Measurements from ENCODE around the gene PHLDB1. TPM values are rescaled to one million over a fixed set of nuclear protein-coding genes. Genes with fewer than 3 reads are reported as not detected.

The PHLDB1 gene
- total RNA-seq, 1 experiment from 2014 or later = 48.7 TPM

GRCh38 chr11:118621784-118622375, 14.5 kb downstream of the PHLDB1 start:
- Histone ChIP-seq H3K9me3 (ENCODE audit: low read depth, low read length, poor library complexity, severe bottlenecking) (no peaks in the 10 kb centered on the region), H3K36me3 (ENCODE audit: insufficient read depth, low read length, poor library complexity, severe bottlenecking) (no peaks in the 10 kb centered on the region), H3K27ac (ENCODE audit: low read depth, low read length, poor library complexity, severe bottlenecking) (peak overlapping the region; percentile 77), H3K4me1 (ENCODE audit: insufficient read depth, low read length, poor library complexity, severe bottlenecking) (peaks cover 54% of the 10 kb centered on the region), H3K4me3 (ENCODE audit: low read depth, low read length, poor library complexity, severe bottlenecking) (peak overlapping the region; percentile 66), H3K27me3 (replicated peaks; ENCODE audit: insufficient read depth, low read depth, low read length, poor library complexity) (no peaks in the 10 kb centered on the region)
- no peak for DNase-seq (ENCODE audit: low spot score)
- BruUV-seq (replicated peaks) = TSS peak; percentile 36
- TF ChIP-seq EZH2 (IDR thresholded peaks at IDR 0.05; ENCODE audit: borderline replicate concordance, low read depth, low read length, poor library complexity, severe bottlenecking) (no peak), CTCF (conservative IDR thresholded peaks at IDR 0.05; ENCODE audit: low read depth, low read length) (no peak)
- intact Hi-C loops (cut with micrococcal nuclease; ENCODE audit: unreplicated experiment) = no loop called here
- CTCF ChIA-PET = interaction anchor here (3.0 kb wide), 1 partner anchor 11 kb away, joined by 10 read pairs; no protein-coding TSS in a partner anchor
- POLR2A ChIA-PET (ENCODE audit: low non-redundant PET) = interaction anchor here (0.6 kb wide), 1 partner anchor 17 kb away, joined by 3 read pairs; no protein-coding TSS in a partner anchor

GRCh38 chr11:118622376-118623268, 15.2 kb downstream of the PHLDB1 start:
- intact Hi-C loops (cut with micrococcal nuclease; ENCODE audit: unreplicated experiment) = no loop called here
- POLR2A ChIA-PET (ENCODE audit: low non-redundant PET) = interaction anchor here (0.6 kb wide), 1 partner anchor 17 kb away, joined by 3 read pairs; no protein-coding TSS in a partner anchor

GRCh38 chr11:118623269-118623655, 15.8 kb downstream of the PHLDB1 start:
- H3K4me1 ChIP-seq (ENCODE audit: insufficient read depth, low read length, poor library complexity, severe bottlenecking) = peaks cover 49% of the 10 kb centered on the region
- intact Hi-C loops (cut with micrococcal nuclease; ENCODE audit: unreplicated experiment) = no loop called here
- peaks cover 10% of the 10 kb centered on the region for H3K36me3 ChIP-seq (ENCODE audit: insufficient read depth, low read length, poor library complexity, severe bottlenecking)
- no TSS peak for BruUV-seq (replicated peaks)
- TF ChIP-seq EZH2 (IDR thresholded peaks at IDR 0.05; ENCODE audit: borderline replicate concordance, low read depth, low read length, poor library complexity, severe bottlenecking) (no peak), CTCF (conservative IDR thresholded peaks at IDR 0.05; ENCODE audit: low read depth, low read length) (no peak)
- no peaks in the 10 kb centered on the region for H3K9me3 ChIP-seq (ENCODE audit: low read depth, low read length, poor library complexity, severe bottlenecking)
- DNase-seq (ENCODE audit: low spot score) = no peak
- ChIA-PET POLR2A (ENCODE audit: low non-redundant PET) (no interaction called here), CTCF (no interaction called here)
- no peak overlapping the region for H3K4me3 ChIP-seq (ENCODE audit: low read depth, low read length, poor library complexity, severe bottlenecking)
- H3K27me3 ChIP-seq (replicated peaks; ENCODE audit: insufficient read depth, low read depth, low read length, poor library complexity) = no peaks in the 10 kb centered on the region
- peak overlapping the region; percentile 39 for H3K27ac ChIP-seq (ENCODE audit: low read depth, low read length, poor library complexity, severe bottlenecking)

More at GRCh38 chr11:118622376-118623268, 15.2 kb downstream of the PHLDB1 start:
- H3K27me3 ChIP-seq (replicated peaks; ENCODE audit: insufficient read depth, low read depth, low read length, poor library complexity) = no peaks in the 10 kb centered on the region
- H3K9me3 ChIP-seq (ENCODE audit: low read depth, low read length, poor library complexity, severe bottlenecking) = no peaks in the 10 kb centered on the region
- no TSS peak for BruUV-seq (replicated peaks)
- H3K4me3 ChIP-seq (ENCODE audit: low read depth, low read length, poor library complexity, severe bottlenecking) = peak overlapping the region; percentile 66
- TF ChIP-seq CTCF (conservative IDR thresholded peaks at IDR 0.05; ENCODE audit: low read depth, low read length) = no peak
- no peak for TF ChIP-seq EZH2 (IDR thresholded peaks at IDR 0.05; ENCODE audit: borderline replicate concordance, low read depth, low read length, poor library complexity, severe bottlenecking)
- peaks cover 4% of the 10 kb centered on the region for H3K36me3 ChIP-seq (ENCODE audit: insufficient read depth, low read length, poor library complexity, severe bottlenecking)
- CTCF ChIA-PET = no interaction called here
- H3K27ac ChIP-seq (ENCODE audit: low read depth, low read length, poor library complexity, severe bottlenecking) = peak overlapping the region; percentile 39
- DNase-seq (ENCODE audit: low spot score) = peak; percentile 83
- peaks cover 54% of the 10 kb centered on the region for H3K4me1 ChIP-seq (ENCODE audit: insufficient read depth, low read length, poor library complexity, severe bottlenecking)

All from A673 (cell line).